ENCODE data around the gene PTPN1. TPM values are rescaled to one million over a fixed set of nuclear protein-coding genes. Genes with fewer than 3 reads are reported as not detected.

PTPN1 gene
- total and polyA plus RNA-seq, 2 of the 13 experiments (the other 11 are each of a cell fraction or from before 2014, with no cell fraction given) = 17.7 to 37.2 TPM

- TF ChIP-seq ZNF788 (CRISPR knock-in tag; IDR thresholded peaks at IDR 0.05; ENCODE audit: borderline replicate concordance) = no peak
Measured at GRCh38 chr20:50592282-50593004, 82.3 kb downstream of the PTPN1 start (continued).

DNA sequence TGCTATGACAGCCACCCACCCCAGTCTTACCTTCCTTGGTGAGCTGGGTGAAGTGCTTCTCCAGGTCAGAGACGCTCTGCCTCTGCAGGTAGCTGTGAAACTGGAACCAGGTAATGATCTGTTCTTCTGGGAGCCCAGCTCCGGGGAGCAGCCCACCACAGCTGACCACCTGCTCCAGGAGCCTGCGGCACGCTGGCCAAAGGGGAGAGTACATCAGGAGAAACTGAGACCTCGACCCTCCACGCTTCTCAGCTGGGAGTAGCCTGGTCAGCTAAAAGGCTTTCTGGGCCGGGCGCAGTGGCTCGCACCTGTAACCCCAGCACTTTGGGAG is 82.8 kb downstream of the PTPN1 start:
- no peaks in the 10 kb centered on the region for H3K9me3 ChIP-seq (ENCODE audit: low read length)
- no peak overlapping the region for H3K9ac ChIP-seq (ENCODE audit: insufficient read depth, low read depth, low read length)
- WGBS (ENCODE audit: low lambda C conversion rate) = 83% methylated on average over 9 of the region's 9 CpGs
- ATAC-seq (no peak), FAIRE-seq (no peak), DNase-seq (ENCODE audit: low spot score) (no peak)
- BruUV-seq (replicated peaks) = no TSS peak
- ChIA-PET CTCF (ENCODE audit: low intra/inter-chr PET ratio, low total read pairs) (no interaction called here), POLR2A (interaction anchor here (1.5 kb wide), 1 partner anchor 153 kb away, joined by 3 read pairs; no protein-coding TSS in a partner anchor)
- no peak overlapping the region for H2AFZ ChIP-seq (ENCODE audit: low read length)
- no peak overlapping the region for H3K27ac ChIP-seq (ENCODE audit: extremely low read length, insufficient read depth, low read length)
- no peak overlapping the region for H3K4me2 ChIP-seq (ENCODE audit: low read depth, low read length)
- peaks cover 12 to 34% of the 10 kb centered on the region in 2 experiments; a peak in 3 of 5 replicates for H3K27me3 ChIP-seq (ENCODE audit: control insufficient read depth in 1 of 2, insufficient read depth in 2 of 2, low read length in 2 of 2)
- intact Hi-C loops (cut with micrococcal nuclease; ENCODE audit: unreplicated experiment) (no loop called here), in situ Hi-C loops (cut with HindIII; ENCODE audit: extremely low pct_ligation_motif_present, low pct_unique_long_range_greater_than_20kb) (no loop called here)
- H3K79me2 ChIP-seq (ENCODE audit: insufficient read depth, low read length) = no peaks in the 10 kb centered on the region
- H3K36me3 ChIP-seq (replicated peaks in 1 of 2; ENCODE audit: control insufficient read depth in 1 of 2, insufficient read depth in 2 of 2, low read length in 2 of 2) = no peaks in the 10 kb centered on the region
- H4K20me1 ChIP-seq (ENCODE audit: insufficient read depth, low read length) = no peaks in the 10 kb centered on the region
- no peak overlapping the region for H3K4me3 ChIP-seq (replicated peaks in 1 of 3; ENCODE audit: insufficient read depth in 1 of 3, low read depth in 2 of 3, low read length in 3 of 3)
- peaks cover 27% of the 10 kb centered on the region for H3K4me1 ChIP-seq (ENCODE audit: insufficient read depth, low read length)
- TF ChIP-seq, protein P1, sequence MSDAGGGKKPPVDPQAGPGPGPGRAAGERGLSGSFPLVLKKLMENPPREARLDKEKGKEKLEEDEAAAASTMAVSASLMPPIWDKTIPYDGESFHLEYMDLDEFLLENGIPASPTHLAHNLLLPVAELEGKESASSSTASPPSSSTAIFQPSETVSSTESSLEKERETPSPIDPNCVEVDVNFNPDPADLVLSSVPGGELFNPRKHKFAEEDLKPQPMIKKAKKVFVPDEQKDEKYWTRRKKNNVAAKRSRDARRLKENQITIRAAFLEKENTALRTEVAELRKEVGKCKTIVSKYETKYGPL (CRISPR knock-in tag; IDR thresholded peaks at IDR 0.05) = no peak
- TF ChIP-seq, protein P2, sequence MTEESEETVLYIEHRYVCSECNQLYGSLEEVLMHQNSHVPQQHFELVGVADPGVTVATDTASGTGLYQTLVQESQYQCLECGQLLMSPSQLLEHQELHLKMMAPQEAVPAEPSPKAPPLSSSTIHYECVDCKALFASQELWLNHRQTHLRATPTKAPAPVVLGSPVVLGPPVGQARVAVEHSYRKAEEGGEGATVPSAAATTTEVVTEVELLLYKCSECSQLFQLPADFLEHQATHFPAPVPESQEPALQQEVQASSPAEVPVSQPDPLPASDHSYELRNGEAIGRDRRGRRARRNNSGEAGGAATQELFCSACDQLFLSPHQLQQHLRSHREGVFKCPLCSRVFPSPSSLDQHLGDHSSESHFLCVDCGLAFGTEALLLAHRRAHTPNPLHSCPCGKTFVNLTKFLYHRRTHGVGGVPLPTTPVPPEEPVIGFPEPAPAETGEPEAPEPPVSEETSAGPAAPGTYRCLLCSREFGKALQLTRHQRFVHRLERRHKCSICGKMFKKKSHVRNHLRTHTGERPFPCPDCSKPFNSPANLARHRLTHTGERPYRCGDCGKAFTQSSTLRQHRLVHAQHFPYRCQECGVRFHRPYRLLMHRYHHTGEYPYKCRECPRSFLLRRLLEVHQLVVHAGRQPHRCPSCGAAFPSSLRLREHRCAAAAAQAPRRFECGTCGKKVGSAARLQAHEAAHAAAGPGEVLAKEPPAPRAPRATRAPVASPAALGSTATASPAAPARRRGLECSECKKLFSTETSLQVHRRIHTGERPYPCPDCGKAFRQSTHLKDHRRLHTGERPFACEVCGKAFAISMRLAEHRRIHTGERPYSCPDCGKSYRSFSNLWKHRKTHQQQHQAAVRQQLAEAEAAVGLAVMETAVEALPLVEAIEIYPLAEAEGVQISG (CRISPR knock-in tag; IDR thresholded peaks at IDR 0.05) = 0 out of 2 replicates have a peak, but pooled peaks have one; percentile 8
- TF ChIP-seq, protein P3, sequence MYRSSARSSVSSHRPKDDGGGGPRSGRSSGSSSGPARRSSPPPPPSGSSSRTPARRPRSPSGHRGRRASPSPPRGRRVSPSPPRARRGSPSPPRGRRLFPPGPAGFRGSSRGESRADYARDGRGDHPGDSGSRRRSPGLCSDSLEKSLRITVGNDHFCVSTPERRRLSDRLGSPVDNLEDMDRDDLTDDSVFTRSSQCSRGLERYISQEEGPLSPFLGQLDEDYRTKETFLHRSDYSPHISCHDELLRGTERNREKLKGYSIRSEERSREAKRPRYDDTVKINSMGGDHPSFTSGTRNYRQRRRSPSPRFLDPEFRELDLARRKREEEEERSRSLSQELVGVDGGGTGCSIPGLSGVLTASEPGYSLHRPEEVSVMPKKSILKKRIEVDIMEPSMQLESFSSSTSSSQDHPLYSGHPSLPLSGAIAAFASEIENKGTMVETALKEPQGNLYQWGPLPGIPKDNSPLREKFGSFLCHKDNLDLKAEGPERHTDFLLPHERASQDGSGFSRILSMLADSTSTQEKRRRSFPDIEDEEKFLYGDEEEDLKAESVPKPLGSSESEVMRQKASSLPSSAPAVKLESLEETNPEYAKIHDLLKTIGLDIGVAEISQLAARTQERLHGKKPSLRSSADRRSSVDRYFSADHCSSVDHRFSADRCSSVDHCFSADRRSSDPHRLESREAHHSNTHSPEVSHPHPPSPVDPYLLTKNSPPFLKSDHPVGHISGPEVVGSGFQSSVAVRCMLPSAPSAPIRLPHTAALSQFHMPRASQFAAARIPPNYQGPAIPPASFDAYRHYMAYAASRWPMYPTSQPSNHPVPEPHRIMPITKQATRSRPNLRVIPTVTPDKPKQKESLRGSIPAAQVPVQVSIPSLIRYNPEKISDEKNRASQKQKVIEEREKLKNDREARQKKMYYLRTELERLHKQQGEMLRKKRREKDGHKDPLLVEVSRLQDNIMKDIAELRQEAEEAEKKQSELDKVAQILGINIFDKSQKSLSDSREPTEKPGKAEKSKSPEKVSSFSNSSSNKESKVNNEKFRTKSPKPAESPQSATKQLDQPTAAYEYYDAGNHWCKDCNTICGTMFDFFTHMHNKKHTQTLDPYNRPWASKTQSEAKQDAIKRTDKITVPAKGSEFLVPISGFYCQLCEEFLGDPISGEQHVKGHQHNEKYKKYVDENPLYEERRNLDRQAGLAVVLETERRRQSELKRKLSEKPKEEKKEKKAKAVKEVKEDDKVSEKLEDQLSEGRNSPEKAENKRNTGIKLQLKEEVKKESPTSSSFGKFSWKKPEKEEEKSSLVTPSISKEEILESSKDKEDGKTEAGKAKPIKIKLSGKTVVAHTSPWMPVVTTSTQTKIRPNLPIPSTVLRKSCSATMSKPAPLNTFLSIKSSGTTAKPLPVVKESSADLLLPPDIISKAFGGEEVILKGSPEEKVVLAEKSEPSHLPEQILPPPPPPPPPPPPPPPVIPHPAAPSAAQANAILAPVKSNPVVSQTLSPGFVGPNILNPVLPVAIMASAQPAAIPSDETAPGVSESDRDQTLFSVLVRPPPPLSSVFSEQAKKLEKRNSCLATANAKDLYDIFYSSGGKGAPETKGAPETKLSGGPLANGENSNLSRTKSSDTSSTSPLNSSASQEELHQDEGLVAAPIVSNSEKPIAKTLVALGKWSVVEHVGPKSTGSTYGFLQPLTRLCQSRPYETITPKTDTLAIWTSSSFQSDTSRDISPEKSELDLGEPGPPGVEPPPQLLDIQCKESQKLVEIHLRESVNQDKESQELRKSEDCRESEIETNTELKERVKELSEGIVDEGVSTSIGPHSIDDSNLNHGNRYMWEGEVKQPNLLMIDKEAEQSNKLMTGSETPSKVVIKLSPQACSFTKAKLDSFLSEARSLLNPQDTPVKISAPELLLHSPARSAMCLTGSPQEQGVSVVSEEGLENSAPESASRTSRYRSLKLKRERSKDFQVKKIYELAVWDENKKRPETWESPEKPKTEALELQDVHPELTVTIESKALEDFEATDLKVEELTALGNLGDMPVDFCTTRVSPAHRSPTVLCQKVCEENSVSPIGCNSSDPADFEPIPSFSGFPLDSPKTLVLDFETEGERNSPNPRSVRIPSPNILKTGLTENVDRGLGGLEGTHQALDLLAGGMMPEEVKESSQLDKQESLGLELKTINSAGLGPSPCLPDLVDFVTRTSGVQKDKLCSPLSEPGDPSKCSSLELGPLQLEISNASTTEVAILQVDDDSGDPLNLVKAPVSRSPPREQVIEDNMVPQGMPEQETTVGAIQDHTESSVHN (CRISPR knock-in tag; IDR thresholded peaks at IDR 0.05) = no peak
- TF ChIP-seq ZNF768 (CRISPR knock-in tag; IDR thresholded peaks at IDR 0.05) (no peak), ZMYM3 (CRISPR knock-in tag; IDR thresholded peaks at IDR 0.05) (no peak), NRL (CRISPR knock-in tag; IDR thresholded peaks at IDR 0.05; ENCODE audit: borderline replicate concordance) (peak; percentile 20; the same call in 1 of the 2 replicates), NCOA2 (CRISPR knock-in tag; IDR thresholded peaks at IDR 0.05) (no peak), AHR (CRISPR knock-in tag; IDR thresholded peaks at IDR 0.05) (no peak)
